WERI-Rb-1 (cell line): ENCODE measurements around the gene SNX5.

Experiments used
- DNase-seq: peaks from one replicate; pipeline ENCODE4 v3.0.0-alpha.2; 2020
- H3K27ac ChIP-seq: fragments of 250-450 bp; sonication (Bioruptor Pico); 2 replicates; pipeline ENCODE4 v1.5.1; 2020; ENCODE audit warnings: mild to moderate bottlenecking, moderate library complexity
- H3K27me3 ChIP-seq: fragments of 250-450 bp; sonication (Bioruptor Pico); 2 replicates; pipeline ENCODE4 v1.5.1; 2021; ENCODE audit warnings: mild to moderate bottlenecking, low read depth, moderate library complexity; ENCODE audit not compliant: insufficient read depth, severe bottlenecking
- H3K36me3 ChIP-seq: fragments of 250-450 bp; sonication (Bioruptor Pico); 2 replicates; pipeline ENCODE4 v1.5.1; 2020; ENCODE audit warnings: mild to moderate bottlenecking, moderate library complexity
- H3K4me3 ChIP-seq: 2 replicates; pipeline ENCODE4 v1.5.1; 2011; ENCODE audit warnings: low read depth, mild to moderate bottlenecking, control low read depth, low read length
- H3K9me3 ChIP-seq: fragments of 250-450 bp; sonication (Bioruptor Pico); 2 replicates; pipeline ENCODE4 v1.5.1; 2021; ENCODE audit warnings: mild to moderate bottlenecking, moderate library complexity; ENCODE audit not compliant: severe bottlenecking
- TF ChIP-seq, protein P1 (sequence below): IDR thresholded peaks from 2 replicates; pipeline ENCODE4 v1.5.1; 2011; ENCODE audit warnings: low read depth, mild to moderate bottlenecking, control low read depth, inconsistent platforms, low read length

The SNX5 gene

DNA sequence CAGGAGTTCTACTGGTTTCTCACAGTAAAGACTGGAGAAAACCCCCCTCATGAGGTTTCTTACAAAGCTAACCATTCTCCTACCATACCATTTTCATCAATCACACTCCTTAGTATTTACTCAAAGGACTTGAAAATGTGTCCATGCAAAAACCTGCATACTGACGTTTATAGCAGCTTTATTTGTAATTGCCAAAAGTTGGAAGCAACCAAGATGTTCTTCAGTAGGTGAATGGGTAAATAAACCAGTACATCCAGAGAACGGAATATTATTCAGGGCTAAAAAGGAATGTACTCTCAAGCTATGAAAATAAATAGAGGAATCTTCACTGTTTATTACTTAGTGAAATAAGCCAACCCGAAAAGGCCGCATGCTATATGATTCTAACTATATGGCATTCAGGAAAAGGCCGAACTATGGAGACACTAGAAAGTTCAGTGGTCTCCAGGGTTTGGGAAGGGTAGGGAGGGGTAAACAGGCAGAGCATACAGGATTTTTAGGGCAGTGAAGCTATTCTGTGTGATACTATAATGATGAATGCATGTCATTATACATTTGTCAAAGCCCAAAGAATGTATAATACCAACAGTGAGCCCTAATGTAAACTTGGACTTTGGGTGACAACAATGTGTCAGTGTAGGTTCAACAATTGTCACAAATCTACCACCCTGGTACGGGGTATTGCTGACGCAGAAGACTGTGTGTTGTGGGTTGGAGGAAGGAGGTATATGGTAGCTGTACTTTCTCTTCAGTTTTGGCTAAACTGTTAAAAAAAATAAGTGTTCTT is 50.6 kb downstream of the SNX5 start:
- no peaks in the 10 kb centered on the region for H3K36me3 ChIP-seq
- TF ChIP-seq, protein P1, sequence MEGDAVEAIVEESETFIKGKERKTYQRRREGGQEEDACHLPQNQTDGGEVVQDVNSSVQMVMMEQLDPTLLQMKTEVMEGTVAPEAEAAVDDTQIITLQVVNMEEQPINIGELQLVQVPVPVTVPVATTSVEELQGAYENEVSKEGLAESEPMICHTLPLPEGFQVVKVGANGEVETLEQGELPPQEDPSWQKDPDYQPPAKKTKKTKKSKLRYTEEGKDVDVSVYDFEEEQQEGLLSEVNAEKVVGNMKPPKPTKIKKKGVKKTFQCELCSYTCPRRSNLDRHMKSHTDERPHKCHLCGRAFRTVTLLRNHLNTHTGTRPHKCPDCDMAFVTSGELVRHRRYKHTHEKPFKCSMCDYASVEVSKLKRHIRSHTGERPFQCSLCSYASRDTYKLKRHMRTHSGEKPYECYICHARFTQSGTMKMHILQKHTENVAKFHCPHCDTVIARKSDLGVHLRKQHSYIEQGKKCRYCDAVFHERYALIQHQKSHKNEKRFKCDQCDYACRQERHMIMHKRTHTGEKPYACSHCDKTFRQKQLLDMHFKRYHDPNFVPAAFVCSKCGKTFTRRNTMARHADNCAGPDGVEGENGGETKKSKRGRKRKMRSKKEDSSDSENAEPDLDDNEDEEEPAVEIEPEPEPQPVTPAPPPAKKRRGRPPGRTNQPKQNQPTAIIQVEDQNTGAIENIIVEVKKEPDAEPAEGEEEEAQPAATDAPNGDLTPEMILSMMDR = no peak
- H3K27ac ChIP-seq = no peak overlapping the region
- no peak overlapping the region for H3K4me3 ChIP-seq
- DNase-seq = no peak
- H3K27me3 ChIP-seq = no peaks in the 10 kb centered on the region
- H3K9me3 ChIP-seq = no peaks in the 10 kb centered on the region

DNA sequence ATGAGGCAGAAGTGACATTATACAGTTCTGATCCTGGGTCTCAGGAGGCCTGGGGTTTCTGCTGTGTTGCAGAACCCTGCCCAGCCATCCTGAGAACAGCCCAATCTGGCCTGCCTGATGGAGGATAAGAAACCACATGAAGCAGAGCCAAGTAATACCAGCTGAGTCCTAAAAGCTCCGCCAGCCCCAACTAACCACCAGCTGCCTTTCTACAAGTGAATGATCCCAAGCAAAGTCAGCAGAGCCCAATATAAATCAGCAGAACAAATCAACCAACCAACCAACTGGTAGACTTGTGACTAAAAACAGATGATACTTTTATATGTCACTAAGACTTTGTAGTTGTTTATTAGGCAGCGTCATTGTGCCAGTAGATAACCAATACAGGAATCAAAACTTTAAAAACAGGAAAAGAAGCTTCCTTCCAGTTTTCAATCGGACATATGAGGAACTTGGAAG is 52.1 kb downstream of the SNX5 start:
- Histone ChIP-seq H3K27ac (no peak overlapping the region), H3K4me3 (no peak overlapping the region), H3K36me3 (no peaks in the 10 kb centered on the region), H3K9me3 (no peaks in the 10 kb centered on the region), H3K27me3 (no peaks in the 10 kb centered on the region)
- TF ChIP-seq, protein P1 = no peak
- DNase-seq = no peak

DNA sequence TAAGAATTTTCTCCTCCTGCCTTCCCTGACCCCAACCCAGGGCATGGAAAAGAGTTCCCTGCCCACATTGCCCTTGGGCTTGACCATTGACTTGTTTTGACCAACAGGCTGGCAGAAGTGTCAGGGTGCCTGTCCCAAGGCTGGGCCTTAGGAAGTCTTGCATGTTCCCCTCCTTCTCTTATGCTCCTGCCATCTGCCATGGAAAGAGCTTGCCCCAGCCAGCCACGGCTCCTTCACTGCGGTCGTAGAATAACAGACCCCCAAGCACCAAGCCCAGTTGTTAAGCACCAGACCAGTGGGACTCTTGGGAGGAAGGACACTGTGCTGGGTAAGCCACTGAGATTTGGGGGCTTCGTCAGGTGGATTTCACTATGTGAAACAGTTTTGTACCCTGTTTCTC is 53.6 kb downstream of the SNX5 start:
- TF ChIP-seq, protein P1 = no peak
- Histone ChIP-seq H3K4me3 (no peak overlapping the region), H3K36me3 (no peaks in the 10 kb centered on the region), H3K27me3 (no peaks in the 10 kb centered on the region), H3K9me3 (no peaks in the 10 kb centered on the region), H3K27ac (no peak overlapping the region)
- no peak for DNase-seq

DNA sequence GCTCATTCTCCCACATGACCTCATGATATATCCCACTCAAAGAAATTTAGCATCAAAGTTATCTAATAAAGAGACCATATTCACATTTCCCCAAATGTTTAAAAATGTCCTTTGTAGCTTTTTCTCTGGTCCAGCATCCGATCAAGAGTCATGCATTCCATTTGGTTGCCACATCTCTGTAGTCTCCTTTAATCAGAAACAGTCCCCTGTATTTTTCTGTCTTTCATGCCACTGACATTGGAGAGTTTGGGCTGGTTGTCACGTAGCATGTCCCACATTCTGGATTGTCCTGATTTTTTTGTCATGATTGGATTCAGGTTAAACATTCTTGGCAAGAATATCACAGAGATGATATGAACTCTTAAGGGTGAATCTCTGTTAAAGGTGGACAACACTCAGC is 55.7 kb downstream of the SNX5 start:
- H3K27ac ChIP-seq = no peak overlapping the region
- no peak overlapping the region for H3K4me3 ChIP-seq

DNA sequence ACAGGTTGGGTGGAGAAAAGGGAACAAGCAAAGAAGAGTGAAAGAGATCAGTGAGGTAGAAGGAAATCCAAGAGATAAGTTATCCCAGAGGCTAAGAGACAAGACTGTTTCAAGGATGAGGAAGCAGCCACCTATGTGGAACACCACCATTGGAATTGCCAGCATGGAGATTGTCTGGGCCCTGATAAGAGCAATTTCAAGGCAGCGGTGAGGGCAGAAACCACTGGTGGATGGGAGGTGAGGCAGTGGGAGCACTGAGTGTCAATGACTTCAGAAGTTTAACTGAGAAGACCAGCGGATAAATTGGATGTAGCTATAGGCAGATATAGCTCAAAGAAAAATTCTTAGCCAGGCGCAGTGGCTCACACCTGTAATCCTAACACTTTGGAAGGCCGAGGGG is 56.7 kb downstream of the SNX5 start:
- TF ChIP-seq, protein P1 = no peak
- no peak for DNase-seq
- no peaks in the 10 kb centered on the region for H3K27me3 ChIP-seq

More for the DNA sequence above, 55.7 kb downstream of the SNX5 start:
- DNase-seq = no peak
- Histone ChIP-seq H3K27me3 (no peaks in the 10 kb centered on the region), H3K36me3 (no peaks in the 10 kb centered on the region), H3K9me3 (no peaks in the 10 kb centered on the region)
- TF ChIP-seq, protein P1 = no peak

DNA sequence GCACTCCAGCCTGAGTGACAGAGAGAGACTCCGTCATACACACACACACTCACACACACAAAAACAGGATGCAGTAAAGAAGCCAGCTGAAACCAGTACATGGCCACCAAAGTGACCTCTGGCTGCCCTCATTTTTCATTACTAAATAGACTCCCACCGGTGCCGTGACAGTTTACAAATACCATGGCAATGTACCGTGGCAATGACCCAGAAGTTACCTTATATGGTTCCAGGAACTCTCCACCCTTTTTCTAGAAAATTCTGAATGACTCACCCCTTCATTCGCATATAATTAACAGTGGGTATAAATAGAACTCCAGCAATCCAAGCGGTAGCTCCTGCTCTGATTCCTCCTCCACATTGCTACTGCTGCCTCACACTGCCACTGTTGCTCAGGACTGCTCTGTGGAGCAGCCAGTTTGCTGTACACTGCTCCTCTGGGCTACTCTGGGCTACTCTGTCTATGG is 57.7 kb downstream of the SNX5 start:
- TF ChIP-seq, protein P1 = no peak
- no peak for DNase-seq
- H3K27me3 ChIP-seq = no peaks in the 10 kb centered on the region
- H3K36me3 ChIP-seq = no peaks in the 10 kb centered on the region
- H3K9me3 ChIP-seq = no peaks in the 10 kb centered on the region
- no peak overlapping the region for H3K27ac ChIP-seq
- H3K4me3 ChIP-seq = no peak overlapping the region

More for the DNA sequence above, 56.7 kb downstream of the SNX5 start:
- Histone ChIP-seq H3K27ac (no peak overlapping the region), H3K9me3 (no peaks in the 10 kb centered on the region), H3K36me3 (no peaks in the 10 kb centered on the region), H3K4me3 (no peak overlapping the region)
